GM18861 (cell line): ENCODE data around the gene TSSK2.

ENCODE experiments used
- ATAC-seq: cut with Tn5 transposase; IDR thresholded peaks from one replicate; pipeline ENCODE4 v1.9.1; 2021; ENCODE audit not compliant: unreplicated experiment

Gene TSSK2

DNA sequence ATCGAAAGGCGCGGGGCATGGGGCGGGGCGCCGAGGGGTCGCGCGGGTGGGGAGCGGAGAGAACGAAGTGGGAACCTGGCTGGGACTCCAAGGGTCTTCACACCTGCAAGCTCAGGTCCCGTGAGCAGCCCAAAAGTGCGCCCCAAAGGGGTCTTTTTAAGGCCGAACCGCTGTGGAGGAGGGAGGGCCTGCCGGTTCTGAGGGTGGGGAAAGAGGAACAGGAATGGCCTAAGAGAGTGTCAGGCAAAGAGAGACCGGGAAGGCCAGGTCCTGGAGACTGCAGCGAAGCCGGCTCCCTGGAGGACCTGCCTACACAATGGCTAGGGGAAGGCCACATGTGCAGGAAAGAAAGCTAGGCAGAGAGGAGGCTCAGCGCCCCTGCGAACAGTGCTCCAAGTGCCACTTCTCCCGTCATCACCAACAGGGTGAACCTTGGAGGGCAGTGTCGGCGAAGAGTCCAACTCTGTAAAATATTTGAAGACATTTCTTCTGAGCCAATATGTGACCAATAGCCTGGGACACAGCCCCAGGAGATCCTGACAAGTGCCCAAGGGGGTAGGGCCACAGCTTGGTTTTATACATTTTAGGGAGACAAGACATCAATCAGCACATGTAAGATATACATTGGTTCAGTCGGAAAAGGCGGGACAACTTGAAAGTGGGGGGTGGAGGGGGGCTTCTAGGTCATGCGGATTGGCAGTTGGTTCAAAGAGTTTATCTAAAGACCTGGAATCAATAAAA lies 8.2 kb upstream of the TSSK2 start:
- ATAC-seq, result no peak

GRCh38 chr22:19123936-19124335 lies 7.2 kb upstream of the TSSK2 start:
- ATAC-seq, result no peak

- ATAC-seq, result no peak
Observed at GRCh38 chr22:19124377-19124776, 6.7 kb upstream of the TSSK2 start.

GRCh38 chr22:19125011-19125410 lies 6.1 kb upstream of the TSSK2 start:
- no peak for ATAC-seq

DNA sequence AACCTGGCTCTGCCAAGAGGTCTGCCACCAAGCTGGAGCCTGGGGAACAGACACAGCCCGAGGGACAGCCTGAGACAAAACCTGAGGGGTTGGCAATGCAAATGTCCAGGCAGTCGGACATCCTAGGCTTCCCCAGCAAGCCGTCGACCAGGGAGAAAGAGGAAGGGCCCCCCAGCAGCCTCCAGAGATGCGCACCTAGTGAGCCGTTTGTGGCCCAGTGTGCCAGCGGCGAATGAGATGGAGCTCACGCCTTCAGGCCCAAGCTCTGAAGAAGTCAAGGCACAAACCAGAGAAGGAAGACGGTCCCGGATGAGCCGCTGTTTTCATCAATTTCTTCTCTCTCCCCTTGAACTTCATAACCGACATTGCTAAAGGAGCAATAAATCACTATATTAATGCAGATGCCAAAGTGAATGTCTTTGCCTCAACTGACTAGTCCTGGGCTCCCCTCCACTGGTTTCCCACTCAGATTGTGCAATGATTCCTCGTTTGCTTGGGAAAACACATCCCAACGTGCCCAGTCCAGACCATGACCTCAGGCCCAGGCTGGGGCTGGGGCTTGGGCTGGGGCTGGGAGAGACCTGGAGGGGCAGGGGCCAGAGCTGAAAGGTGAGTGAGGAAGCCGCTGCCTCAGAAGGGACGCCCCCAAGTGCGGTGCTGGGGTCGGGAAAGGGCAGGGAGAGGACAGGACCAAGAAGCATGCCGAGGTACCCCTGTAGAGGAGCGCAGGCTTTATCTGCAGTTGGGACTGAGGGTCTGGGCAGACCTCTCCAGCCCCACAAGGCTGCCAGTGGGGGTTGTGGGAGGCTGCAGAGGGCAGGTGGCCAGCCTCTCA lies 5.4 kb upstream of the TSSK2 start:
- no peak for ATAC-seq

DNA sequence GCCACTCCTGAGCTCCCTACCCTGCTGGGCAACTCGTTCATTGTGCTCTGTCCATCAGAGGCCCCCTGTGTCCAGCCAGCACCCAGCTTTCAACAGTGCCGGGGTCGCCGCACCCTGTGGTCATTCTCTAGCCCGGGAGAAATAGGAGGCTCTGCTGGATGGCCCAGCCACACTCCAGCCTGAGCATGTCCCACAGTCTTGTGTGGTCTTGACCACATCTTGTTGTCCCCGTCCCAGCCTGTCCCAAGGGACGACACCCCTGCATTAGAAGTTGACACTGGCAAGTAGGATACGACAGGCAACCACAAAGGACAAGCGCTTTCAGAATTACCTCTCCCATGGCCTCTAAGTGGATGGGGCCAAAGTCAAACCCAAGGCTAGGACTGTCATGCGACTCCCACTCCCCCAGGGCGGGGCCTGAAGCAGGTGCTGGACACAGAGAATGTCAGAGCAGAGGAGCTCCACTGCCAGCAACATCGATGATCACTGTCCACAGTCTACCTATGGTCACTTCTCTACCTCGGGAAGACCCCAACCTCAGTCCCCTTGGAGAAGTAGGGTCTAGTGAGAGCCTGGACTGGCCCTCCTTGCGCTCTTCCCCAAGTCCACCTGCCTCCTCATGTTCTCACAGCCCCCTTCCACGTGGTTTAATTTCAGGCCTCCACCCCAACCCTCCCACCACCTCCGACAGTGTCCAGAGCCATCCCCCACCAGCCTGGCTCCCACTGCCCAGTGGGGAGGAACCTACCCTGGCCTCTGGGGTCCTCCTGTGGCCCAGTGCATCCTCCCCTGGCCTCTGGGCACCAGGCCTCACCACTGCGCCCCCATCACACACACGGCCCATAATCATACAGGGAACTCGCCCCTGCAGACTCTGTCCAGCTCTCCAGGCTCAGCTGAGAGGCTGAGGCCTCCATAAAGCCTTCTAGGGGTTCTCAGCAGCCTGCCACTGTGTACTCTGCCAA lies 4.5 kb upstream of the TSSK2 start:
- ATAC-seq, result no peak

DNA sequence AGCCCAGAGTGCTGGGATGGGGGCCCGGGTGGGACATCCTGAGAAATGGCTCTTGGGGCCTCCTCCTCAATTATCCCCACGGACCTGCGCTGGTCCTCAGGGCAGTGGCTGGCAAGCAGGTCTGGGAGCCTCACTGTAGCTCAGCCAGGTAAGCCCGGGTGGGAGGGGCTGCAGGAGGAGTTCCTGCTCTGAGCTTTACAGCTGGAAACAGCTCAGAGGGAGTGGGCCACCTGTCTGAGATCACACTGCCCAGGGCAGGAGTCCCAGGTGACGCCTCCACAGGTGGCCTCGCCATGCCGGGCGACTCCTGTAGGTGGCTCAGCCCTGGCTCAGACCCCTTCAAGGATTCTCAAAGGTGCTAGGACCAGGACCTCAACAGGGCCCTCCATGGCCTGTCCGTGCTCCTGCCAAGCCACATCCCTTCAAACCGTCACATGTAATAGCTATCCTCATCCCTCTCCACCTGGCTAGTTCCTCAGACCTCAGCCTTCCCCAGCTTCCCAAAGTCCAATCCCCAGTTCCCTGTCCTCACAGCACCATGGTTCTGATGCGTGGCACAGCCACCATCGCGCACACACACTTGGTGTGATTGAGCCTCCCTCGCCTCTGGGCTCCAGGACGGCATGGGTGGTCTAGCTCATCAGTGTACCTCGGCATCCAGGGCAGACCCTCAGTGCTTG lies 3.6 kb upstream of the TSSK2 start:
- no peak for ATAC-seq

DNA sequence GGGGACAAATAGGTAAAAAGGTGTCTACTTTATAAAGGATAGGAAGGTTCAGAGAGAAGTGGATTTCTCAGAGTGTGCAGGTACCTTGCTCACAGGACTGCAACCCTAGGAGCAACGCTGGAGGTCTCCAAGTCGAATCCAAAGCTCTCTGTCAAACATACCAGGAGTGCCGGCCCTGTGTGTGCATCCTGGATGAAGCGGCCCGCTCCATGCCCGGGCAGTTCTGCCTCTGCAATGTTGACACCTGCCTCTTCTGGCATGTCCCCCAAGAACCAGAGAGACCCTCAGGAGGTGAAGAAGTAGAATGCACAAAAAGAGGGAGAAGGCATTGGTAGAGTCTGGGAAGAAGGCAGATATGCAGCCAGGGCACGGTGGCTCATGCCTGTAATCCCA lies 3.1 kb upstream of the TSSK2 start:
- no peak for ATAC-seq

GRCh38 chr22:19128946-19129727 lies 2.0 kb upstream of the TSSK2 start:
- no peak for ATAC-seq

GRCh38 chr22:19129871-19130270 lies 1.2 kb upstream of the TSSK2 start:
- no peak for ATAC-seq

DNA sequence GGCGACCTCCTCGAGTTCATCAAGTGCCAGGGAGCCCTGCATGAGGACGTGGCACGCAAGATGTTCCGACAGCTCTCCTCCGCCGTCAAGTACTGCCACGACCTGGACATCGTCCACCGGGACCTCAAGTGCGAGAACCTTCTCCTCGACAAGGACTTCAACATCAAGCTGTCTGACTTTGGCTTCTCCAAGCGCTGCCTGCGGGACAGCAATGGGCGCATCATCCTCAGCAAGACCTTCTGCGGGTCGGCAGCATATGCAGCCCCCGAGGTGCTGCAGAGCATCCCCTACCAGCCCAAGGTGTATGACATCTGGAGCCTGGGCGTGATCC lies 542 bp downstream of the TSSK2 start:
- no peak for ATAC-seq

- no peak for ATAC-seq
Observed at GRCh38 chr22:19132153-19132552, 1.0 kb downstream of the TSSK2 start.

GRCh38 chr22:19132693-19133400 lies 1.7 kb downstream of the TSSK2 start:
- no peak for ATAC-seq

GRCh38 chr22:19133561-19133960 lies 2.5 kb downstream of the TSSK2 start:
- ATAC-seq, result no peak

GRCh38 chr22:19134176-19134831 lies 3.2 kb downstream of the TSSK2 start:
- no peak for ATAC-seq

DNA sequence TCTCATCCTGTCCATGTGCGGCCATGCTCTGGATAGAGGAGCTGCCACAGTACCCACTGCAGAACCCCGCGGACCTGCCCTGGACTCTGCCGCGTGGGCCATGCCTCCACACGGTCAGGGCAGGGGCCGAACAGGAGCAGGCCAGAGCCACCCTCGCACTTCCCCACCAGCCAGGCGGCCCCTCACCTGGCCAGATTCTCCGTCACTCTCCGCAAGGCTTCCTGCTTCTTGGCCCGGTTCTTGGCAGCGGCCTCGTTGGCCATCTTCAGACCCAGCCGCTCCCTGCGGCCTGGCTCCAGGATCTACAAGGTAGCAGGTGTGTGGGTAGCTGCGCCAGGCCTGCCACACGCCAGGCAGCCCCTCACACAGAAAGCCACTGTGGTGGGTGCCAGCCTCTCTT lies 3.8 kb downstream of the TSSK2 start:
- ATAC-seq, result no peak

- ATAC-seq, result no peak
Observed at GRCh38 chr22:19136915-19137314, 5.8 kb downstream of the TSSK2 start.

DNA sequence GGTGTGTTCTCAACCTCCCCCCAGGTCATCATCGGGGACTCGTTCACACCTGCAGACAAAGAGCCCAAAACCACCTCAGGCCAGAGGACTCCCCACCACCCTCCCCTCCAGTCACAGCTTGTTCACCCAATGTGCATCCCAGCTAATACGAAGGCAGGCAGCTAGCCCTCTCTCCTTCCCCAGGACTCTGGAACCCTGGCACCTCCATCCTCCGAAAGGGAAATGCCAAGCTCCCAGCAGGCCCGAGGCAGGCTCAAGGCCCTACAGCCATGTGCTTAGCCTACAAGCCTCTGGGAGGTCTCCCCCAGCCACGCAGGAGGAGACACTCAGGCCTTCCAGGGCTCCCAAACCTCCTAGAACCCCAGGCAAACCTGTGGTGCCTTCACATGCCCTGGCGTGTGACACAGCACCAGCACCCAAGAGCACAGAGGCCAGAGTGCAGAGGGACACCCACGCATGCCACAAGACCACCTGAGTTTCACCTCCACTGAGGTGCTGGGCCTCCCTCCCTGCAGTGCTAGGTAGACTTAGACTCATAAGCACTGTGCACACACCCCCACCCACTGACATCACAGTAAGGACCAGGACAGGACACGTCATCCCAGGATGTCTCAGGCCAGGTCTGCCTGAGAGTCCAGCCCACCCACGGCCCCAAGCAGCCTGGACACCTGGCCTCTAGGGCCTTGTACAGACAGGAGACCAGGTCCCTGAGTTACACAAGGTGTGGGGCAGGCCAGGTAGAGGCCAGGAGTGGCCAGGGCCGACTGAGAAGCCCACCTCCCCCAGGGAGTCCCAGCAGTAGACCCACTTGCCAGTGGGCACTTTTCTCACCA lies 6.5 kb downstream of the TSSK2 start:
- ATAC-seq, result no peak
